ENCODE data around the gene SEL1L3.
"Not testable (repeated sequence)": the region's sequence is repeated elsewhere in the genome, so short reads cannot be mapped to it uniquely, and the experiment has no call there.

Gene SEL1L3

GRCh38 chr4:25862411-25863346, at the start of gene SEL1L3:
Gene SEL1L3 (minus strand): TSS chr4:25862988. CDS start chr4:25862836, 152 bp downstream.
- DNase-seq: peak in 1 of 2 experiments; percentile 51

DNA sequence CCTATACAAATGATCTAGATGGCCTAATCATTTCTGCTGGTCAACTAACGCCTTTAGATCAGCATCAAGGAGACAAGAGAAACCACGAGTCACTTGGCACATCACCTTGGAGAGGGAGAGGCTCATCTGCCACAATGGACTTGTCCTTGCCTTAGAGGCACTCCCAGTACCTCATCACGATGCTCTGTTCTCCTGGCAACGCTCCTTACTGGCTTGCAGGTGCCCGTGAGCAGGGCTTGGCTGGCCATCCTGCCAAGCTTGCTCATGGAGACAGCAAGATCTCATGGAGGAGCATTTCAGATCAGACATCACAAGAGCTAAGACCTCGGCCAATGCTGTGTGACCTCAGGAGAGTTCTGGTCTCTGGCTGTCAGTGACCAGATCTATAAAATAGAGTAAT, 48.6 kb upstream of the SEL1L3 start:
- no peak for DNase-seq

DNA sequence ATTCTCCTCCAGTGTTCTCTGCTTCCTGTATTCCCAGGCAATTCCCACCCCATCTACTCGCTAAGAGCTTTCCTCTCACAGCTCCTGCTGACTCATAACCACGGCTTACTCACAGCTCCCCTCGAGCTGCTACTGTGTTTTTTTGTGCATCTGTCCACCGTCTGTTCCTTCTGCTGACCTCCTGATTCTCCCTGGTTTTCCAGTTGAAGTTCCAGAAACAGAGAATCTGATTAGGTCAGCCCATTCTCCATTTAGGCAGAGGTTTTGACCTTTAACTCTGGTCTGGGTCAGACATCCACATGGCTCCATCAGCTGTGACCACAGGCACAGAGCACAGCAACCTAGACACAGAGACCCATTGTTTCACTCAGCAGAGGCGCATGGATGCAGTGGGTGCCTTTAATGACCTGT, 45.7 kb upstream of the SEL1L3 start:
- DNase-seq: no peak

GRCh38 chr4:25906113-25906512, 43.3 kb upstream of the SEL1L3 start:
- not testable (repeated sequence) for DNase-seq

DNA sequence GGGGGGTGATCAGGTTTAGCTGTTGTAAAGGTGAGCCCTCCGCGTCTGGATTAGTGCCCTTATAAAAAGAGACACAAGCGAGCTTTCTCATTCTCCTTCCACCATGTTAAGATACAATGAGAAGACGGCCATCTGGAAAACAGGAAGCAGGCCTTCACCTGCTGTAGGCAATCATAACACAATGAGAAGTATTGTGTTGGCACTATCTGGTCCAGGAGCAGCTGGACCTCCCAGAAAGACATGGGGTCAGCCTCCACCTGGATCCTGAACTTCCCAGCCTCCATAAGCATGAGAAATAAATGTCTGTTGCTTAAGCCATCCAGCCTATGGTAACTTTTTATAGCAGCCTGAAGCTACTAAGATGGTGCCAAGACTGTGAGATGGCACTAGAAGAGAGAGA, 42.6 kb upstream of the SEL1L3 start:
- no peak for DNase-seq

GRCh38 chr4:25904748-25905082, 41.9 kb upstream of the SEL1L3 start:
- DNase-seq: no peak

GRCh38 chr4:25903900-25904747, 41.3 kb upstream of the SEL1L3 start:
- no peak for DNase-seq

DNA sequence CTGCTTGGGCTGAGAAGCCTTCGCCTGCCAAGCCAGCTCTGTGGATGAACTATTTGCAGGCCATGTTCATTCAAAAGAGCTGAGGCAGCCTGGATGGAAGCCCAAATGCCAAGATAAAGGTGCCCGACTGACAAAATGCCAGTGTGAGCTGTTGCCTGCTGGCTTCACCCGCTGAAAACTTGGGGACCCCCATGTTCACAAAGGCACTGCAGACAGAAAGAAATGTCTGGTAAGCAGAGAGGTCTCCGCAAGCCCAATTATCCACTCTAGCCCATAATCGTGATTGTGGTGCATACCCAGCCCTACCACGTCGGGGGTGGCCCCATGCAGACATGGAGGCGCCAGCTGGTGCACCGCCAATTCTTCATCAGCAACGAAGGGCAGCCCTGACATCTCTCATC, 38.2 kb upstream of the SEL1L3 start:
- DNase-seq: no peak

DNA sequence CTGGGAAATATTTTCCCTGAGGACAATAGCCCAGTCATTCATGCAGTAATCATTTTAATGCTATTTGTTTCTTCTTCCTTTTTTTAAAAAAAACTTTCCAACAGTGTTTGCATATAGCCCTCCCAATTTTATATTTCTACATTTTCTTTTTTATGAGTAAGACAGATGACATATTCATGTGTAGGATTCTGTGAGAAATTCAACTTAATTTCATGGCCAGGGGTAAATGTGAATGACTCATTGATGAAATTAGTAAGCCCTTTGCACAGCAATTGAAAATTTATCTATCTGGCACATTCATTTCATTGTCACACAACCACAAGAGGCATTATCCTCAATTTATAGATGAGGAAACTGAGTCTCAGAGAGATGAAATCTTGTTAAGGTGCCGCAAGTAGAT, 37.5 kb upstream of the SEL1L3 start:
- no peak for DNase-seq

DNA sequence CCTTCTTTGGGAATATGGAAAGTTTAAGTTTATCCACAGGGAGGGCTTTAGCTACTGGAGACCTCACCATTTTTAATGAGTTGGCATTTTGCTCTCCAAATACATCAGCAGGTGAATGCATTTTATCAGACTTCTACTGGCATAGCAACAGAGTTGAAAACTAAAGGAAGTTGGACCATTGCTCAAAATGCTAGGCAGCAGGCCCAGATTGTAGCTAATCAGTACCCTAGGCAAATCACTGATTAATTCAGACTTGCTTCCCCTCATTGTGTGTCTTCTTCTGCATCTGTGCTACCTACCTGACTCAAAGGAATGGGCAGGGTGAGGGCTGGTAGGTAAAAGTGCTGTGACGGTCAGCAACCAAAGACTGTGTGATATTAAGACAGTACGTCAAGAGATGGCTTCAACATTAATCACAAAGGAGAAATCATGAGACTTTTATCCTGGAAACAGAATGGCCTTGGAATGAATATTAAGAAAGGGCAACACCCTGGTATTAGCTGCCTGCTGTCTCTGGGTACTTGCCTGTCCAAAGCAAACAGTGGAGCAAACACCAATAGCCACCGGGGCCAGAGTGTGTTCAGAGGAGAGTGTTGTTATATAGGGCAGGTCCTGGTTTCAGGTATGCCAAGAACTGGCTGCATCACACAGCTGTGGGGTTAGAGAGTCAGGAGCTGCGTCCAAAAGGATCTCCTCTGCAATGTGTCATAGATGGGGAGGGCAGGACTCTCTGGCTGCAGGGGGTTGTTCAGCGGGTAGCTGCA, 34.2 kb upstream of the SEL1L3 start:
- DNase-seq: no peak

- no peak for DNase-seq
Observed at GRCh38 chr4:25892796-25893195, 30.0 kb upstream of the SEL1L3 start.

- DNase-seq: no peak
Observed at GRCh38 chr4:25890571-25891485, 28.0 kb upstream of the SEL1L3 start.

DNA sequence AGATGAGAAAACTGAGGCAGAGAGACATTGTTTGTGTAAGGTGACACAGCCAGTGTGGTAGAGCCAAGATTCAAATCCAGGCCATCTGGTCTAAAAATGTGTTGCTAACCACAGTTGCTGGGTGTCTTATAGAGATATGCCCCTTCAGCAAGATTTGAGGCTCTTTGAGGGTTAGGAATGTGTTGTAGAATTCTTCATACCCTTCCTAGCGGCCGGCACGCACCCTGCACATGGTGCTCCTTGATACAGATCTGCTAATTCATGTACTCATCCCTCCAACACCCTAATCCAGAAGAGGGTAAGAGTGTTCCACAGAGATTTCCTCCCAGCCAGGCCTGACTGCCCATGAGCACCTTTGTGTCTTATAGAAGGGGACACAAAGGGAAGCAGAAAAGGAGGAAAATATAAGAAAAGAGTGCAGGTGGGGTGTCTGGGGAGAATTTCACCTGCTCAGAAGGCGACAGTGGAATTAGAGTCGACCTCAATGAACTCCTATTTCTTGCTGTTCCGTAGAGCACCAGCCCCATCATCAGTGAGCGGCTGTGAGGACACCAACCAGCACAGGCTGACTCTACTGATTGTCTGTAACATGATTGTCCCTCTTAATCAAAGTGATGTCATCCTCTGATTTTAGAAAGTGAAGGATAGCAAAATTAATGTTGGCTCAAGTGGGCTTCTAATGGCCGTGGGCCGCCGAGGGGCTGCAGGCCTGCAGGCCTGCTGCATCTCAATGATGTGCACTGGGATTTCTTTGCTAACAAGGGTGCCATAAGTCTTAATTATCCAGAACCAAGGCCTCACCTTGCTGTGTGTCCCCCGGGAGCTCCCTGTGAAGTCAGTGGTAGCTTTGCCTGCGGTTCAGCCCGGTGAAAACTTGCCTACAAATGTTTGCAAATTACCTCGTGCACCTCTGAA, 27.1 kb upstream of the SEL1L3 start:
- no peak for DNase-seq

DNA sequence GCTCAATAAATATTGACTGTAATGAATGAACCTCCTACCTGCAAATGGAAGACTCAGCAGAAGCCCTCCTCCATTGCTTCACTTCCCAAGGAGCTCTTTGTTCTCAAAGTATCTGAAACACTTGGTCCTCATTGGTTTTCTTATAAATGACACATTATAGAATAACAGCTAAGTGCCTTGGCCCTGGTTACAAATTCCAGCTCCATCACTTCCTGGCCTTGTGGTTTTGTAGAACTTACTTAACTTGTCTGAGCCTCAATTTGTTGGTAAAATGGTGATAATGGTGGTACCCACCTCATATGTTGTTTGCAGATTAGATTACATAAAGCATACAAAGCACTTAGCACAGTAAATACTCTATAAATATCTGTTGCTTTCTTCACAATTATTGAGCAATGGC, 26.0 kb upstream of the SEL1L3 start:
- no peak for DNase-seq

- no peak for DNase-seq
Observed at GRCh38 chr4:25884031-25884782, 21.4 kb upstream of the SEL1L3 start.

DNA sequence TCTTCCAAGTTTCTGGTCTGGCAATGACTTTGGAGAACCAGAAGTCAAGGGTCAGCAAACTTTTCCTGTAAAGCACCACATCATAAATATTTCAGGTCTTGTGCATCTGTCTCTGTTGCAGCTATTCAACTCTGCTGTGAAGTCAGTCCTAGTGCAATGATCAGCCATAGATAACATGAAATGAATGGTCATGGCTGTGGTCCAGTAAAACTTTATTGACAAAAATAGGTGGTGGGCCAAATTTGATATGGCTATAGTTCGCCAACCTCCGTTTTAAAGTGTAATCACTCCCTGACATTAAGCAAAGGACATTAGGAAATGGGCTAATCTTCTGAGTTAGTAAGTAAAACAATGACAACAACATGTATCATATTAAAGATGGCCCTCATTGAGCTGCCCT, 20.8 kb upstream of the SEL1L3 start:
- DNase-seq: no peak

DNA sequence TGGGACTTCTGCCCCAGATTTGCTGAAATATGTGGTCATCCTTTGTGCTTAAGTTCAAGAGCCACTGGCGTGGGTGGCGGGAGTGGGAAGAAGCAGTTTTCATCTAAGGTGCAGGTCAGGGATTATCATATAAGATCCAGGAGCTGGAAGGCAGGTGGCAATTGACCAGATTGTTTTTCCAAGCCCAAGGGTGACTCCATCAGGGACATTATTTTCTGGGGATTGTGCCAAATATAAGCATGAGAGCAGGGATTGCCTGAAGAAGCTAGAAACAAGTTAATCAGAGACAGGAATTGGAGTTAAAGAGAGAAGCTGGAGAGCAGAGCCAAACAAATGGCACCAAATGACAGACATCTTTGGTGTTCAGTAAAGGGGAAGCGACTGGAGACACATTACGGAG, 19.4 kb upstream of the SEL1L3 start:
- DNase-seq: no peak

GRCh38 chr4:25881193-25881592, 18.4 kb upstream of the SEL1L3 start:
- DNase-seq: no peak

DNA sequence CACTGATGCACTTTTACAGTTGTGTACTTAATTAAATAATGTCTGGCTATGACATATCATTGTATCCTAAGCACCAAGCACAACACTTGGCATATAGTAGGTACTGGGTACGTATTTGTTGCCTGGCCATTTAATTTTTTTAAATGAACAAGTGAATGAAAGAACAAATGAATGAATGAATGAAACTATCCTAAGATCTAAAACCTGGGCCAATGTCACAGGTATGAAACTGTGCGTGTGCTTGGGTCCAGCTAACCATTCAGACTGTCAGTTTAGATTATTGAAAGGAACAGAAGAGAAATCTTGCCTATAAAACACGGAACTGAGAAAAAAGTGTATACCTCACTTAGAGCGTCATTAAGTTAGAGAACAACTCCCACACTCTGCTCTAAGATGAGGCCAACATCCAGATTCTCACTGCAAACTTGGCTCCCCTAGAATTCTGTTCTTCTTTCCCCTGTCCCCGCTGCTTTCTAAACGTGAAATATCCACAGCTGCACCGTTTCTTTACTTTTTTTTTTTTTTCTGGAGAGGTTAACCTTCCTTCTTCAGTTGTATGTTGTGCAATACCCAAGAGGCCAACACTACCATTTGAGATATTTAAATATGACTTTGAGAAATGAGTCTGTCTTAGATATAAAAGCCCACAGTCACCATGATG, 17.3 kb upstream of the SEL1L3 start:
- DNase-seq: no peak

DNA sequence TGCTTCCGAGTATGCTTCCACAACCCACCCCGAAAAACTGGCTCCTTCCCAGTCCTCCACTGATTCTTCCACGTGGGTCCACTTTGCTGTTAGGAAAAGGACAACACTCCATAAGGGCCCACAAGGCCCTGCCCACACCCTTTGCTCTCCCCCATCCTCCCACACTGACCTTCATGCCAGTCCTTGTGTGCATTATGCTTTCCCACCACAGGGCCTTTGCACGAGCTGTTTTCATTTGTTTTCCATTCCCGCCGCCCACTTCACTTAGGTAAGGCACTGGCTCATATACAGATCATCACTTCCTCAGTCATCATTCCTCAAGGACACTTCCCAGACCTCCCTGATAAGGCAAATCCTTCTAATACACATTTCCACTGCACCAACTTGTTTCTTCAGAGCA, 16.8 kb upstream of the SEL1L3 start:
- DNase-seq: no peak

Measured in NCI-H526 (cell line).